Measurements from ENCODE around the gene SUV39H1. TPM values are rescaled to one million over a fixed set of nuclear protein-coding genes. Genes with fewer than 3 reads are reported as not detected.

SUV39H1 gene
- total RNA-seq, 2 experiments from 2014 or later, result 26.8 to 28.4 TPM

DNA sequence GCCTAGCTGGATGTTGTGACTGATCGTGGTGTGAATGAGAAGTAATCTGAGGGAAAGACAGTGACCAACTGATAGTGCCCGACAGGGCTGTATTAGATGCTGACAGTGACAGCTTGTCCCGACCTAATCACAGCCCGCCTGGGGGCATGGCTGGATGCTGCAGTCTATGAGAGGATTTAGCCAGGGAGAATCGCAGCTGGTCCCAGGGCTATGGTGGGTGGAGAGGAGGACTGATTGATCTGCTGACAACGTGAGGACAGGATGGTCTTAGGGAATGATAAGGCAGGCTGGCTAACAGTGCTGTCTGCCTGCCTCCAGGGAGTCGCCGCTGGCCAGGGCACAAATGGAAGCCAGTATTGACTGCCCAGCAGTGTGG is 621 bp upstream of the SUV39H1 start:
- ATAC-seq, result no peak
- Mint-ChIP-seq H3K36me3 (ENCODE audit: low read depth) (peaks cover 21% of the 10 kb centered on the region), H3K27me3 (no peaks in the 10 kb centered on the region), H3K4me1 (ENCODE audit: low read depth) (peaks cover 26% of the 10 kb centered on the region), H3K27ac (peak overlapping the region; percentile 94), H3K9me3 (no peaks in the 10 kb centered on the region), H3K4me3 (peak overlapping the region; percentile 81)
- intact Hi-C loops (cut with micrococcal nuclease), result no loop called here
- TF ChIP-seq CTCF (IDR thresholded peaks at IDR 0.05), result no peak
- CTCF ChIA-PET, result interaction anchor here (1.0 to 1.6 kb wide), 2 partner anchors 12 to 47 kb away, joined by 5 read pairs; partner anchors contain the start of gene WAS
- no peak for DNase-seq
- POLR2A ChIA-PET, result interaction anchor here (0.9 to 2.6 kb wide), 6 partner anchors 13 to 117 kb away, joined by 4 to 15 read pairs (median 6); partner anchors contain the start of genes HDAC6 and WAS

- ATAC-seq, result peak; percentile 22
- peak; percentile 59 for DNase-seq
- Mint-ChIP-seq H3K4me3 (peak overlapping the region; percentile 81), H3K4me1 (ENCODE audit: low read depth) (peaks cover 26% of the 10 kb centered on the region), H3K9me3 (no peaks in the 10 kb centered on the region), H3K27ac (peak overlapping the region; percentile 92), H3K36me3 (ENCODE audit: low read depth) (peaks cover 18% of the 10 kb centered on the region), H3K27me3 (no peaks in the 10 kb centered on the region)
- intact Hi-C loops (cut with micrococcal nuclease), result no loop called here
- no peak for TF ChIP-seq CTCF (IDR thresholded peaks at IDR 0.05)
- ChIA-PET POLR2A (interaction anchor here (0.6 to 2.6 kb wide), 7 partner anchors 12 to 104 kb away, joined by 3 to 15 read pairs (median 5); partner anchors contain the start of genes HDAC6 and WAS), CTCF (interaction anchor here (1.0 to 1.6 kb wide), 2 partner anchors 14 to 48 kb away, joined by 5 read pairs; partner anchors contain the start of gene WAS)
Measured at GRCh38 chrX:48696909-48697727, 584 bp downstream of the SUV39H1 start.

DNA sequence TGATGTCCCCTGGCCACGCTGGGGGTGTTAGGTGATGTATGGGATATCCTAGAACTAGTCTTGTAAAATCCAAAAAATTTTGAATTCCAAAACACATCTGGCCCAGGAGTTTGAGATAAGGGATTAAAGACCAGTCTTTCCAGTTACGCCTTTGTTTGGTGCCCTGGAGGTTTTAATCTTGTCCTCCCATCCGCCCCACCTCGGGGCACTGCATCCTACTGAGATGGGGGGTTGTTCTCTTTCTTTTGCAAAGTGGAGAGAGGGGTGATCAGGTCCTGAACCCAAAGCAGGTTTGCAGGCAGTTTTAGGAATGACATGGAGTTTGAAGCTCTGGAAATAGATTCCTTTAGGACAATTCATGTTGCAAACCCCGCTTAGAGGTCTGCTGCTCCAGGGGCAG is 1.8 kb downstream of the SUV39H1 start:
- H3K4me1 Mint-ChIP-seq (ENCODE audit: low read depth), result peaks cover 28% of the 10 kb centered on the region
- no peak for TF ChIP-seq CTCF (IDR thresholded peaks at IDR 0.05)
- ChIA-PET CTCF (no interaction called here), POLR2A (interaction anchor here (1.6 to 2.6 kb wide), 3 partner anchors 11 to 39 kb away, joined by 5 to 15 read pairs (median 10); partner anchors contain the start of gene WAS)
- DNase-seq, result no peak
- H3K36me3 Mint-ChIP-seq (ENCODE audit: low read depth), result peaks cover 20% of the 10 kb centered on the region
- ATAC-seq, result no peak
- H3K4me3 Mint-ChIP-seq, result no peak overlapping the region
- intact Hi-C loops (cut with micrococcal nuclease), result no loop called here
- no peak overlapping the region for H3K27ac Mint-ChIP-seq
- H3K27me3 Mint-ChIP-seq, result no peaks in the 10 kb centered on the region
- H3K9me3 Mint-ChIP-seq, result no peaks in the 10 kb centered on the region

DNA sequence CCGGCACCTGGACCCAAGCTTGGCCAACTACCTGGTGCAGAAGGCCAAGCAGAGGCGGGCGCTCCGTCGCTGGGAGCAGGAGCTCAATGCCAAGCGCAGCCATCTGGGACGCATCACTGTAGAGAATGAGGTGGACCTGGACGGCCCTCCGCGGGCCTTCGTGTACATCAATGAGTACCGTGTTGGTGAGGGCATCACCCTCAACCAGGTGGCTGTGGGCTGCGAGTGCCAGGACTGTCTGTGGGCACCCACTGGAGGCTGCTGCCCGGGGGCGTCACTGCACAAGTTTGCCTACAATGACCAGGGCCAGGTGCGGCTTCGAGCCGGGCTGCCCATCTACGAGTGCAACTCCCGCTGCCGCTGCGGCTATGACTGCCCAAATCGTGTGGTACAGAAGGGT is 3.7 kb downstream of the SUV39H1 start:
- no peak overlapping the region for H3K4me3 Mint-ChIP-seq
- H3K27ac Mint-ChIP-seq, result no peak overlapping the region
- peaks cover 30% of the 10 kb centered on the region for H3K36me3 Mint-ChIP-seq (ENCODE audit: low read depth)
- intact Hi-C loops (cut with micrococcal nuclease), result no loop called here
- H3K9me3 Mint-ChIP-seq, result no peaks in the 10 kb centered on the region
- no peaks in the 10 kb centered on the region for H3K27me3 Mint-ChIP-seq
- no peak for DNase-seq
- ChIA-PET CTCF (no interaction called here), POLR2A (interaction anchor here (1.6 kb wide), 1 partner anchor 9 kb away, joined by 4 read pairs; no protein-coding TSS in a partner anchor)
- peaks cover 31% of the 10 kb centered on the region for H3K4me1 Mint-ChIP-seq (ENCODE audit: low read depth)
- TF ChIP-seq CTCF (IDR thresholded peaks at IDR 0.05), result no peak
- no peak for ATAC-seq

Data from activated CD8-positive, alpha-beta T cell treated with anti-CD3 and anti-CD28 coated beads for 36 hours (primary cell).